Mucosa of stomach (tissue), 1 donor: ENCODE data around the gene MUS81.
A peak's percentile ranks its signal among the peaks of the same experiment; 100 is the strongest.

Source experiments
- H3K27me3 ChIP-seq: one replicate; pipeline ENCODE4 v1.7.0; 2013; ENCODE audit warnings: mild to moderate bottlenecking, low read length; ENCODE audit not compliant: control insufficient read depth, insufficient read depth
- H3K36me3 ChIP-seq: one replicate; pipeline ENCODE4 v1.7.0; 2013; ENCODE audit warnings: low read length; ENCODE audit not compliant: control insufficient read depth, insufficient read depth
- H3K4me1 ChIP-seq: one replicate; pipeline ENCODE4 v1.7.0; 2013; ENCODE audit warnings: mild to moderate bottlenecking, low read length; ENCODE audit not compliant: control insufficient read depth, insufficient read depth
- H3K4me3 ChIP-seq: one replicate; pipeline ENCODE4 v1.7.0; 2013; ENCODE audit warnings: low read length
- H3K9ac ChIP-seq: one replicate; pipeline ENCODE4 v1.7.0; 2013; ENCODE audit warnings: mild to moderate bottlenecking, low read length, moderate library complexity
- H3K9me3 ChIP-seq: one replicate; pipeline ENCODE4 v1.7.0; 2013; ENCODE audit warnings: mild to moderate bottlenecking, low read length, moderate library complexity; ENCODE audit not compliant: control insufficient read depth
- donor health status: Pancreatic carcinoma.

Gene MUS81

DNA sequence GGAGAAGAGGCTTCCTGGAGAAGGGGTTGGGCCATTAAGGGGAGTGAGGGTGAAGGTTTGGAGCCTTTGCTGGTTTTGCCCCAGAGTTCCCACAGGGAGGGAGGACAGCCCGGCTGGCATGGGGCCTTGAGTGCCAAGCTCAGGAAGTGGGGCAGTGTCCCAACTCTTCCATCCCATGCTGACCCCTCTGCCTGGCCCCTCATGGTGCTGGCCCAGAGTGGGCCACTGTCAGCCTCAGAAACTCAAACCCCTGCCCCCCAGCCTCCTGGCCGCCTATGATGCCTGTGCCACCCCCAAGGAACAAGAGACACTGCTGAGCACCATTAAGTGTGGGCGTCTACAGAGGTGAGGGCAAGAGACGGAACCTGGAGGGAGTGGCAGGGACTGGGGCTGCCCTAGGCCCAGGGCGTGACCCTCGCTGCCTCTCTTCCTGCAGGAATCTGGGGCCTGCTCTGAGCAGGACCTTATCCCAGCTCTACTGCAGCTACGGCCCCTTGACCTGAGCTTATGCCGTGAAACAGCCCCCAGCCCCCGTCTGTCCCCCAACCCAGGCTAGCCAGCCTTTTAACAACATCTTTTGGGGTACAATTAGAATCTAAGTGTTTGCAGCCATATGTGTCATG is 5.4 kb downstream of the MUS81 start:
- Histone ChIP-seq H3K9ac (no peak overlapping the region), H3K36me3 (peaks cover 20% of the 10 kb centered on the region), H3K9me3 (no peaks in the 10 kb centered on the region), H3K4me1 (peaks cover 13% of the 10 kb centered on the region), H3K4me3 (no peak overlapping the region), H3K27me3 (peaks cover 4% of the 10 kb centered on the region)

DNA sequence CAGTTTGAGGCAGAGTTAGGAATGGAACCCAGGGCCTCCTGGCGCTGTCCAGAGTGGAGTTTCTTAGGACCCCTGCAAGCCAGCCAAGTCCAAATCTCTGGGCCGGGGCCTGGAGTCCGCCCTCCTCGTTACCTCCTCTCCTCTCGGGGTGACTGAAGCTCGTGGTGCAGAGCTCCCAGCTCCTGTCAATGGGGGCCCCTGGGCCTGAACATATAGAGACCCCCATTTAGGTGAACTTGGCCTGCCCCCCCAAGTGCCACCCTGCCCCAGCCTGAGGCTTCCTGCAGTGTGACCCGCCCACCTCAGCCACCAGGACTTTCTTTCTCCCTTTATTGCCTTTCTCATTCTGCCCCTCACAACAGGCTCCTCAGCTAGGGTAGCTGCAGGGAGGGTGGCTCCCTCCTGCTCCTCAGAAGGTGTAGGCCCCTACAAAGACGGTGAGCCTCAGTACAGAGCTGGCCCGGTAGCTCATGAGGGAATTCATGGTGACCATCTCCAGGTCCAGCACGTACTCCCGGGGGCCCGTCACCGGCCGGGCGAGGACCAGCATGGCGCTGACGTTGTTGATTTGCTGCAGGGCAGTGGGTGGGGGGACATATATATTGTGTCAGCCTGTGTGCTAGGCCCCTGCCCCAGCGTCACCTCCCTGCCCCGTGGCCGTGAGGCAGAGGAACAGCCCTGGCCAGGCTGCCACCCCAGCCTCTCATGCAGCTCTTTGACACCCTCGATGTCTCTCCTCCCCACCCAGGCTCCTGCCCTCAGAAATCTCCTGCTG is 6.5 kb downstream of the MUS81 start:
- Histone ChIP-seq H3K4me1 (peaks cover 7% of the 10 kb centered on the region), H3K9ac (no peak overlapping the region), H3K36me3 (peaks cover 20% of the 10 kb centered on the region), H3K4me3 (no peak overlapping the region), H3K27me3 (peaks cover 5% of the 10 kb centered on the region), H3K9me3 (no peaks in the 10 kb centered on the region)

DNA sequence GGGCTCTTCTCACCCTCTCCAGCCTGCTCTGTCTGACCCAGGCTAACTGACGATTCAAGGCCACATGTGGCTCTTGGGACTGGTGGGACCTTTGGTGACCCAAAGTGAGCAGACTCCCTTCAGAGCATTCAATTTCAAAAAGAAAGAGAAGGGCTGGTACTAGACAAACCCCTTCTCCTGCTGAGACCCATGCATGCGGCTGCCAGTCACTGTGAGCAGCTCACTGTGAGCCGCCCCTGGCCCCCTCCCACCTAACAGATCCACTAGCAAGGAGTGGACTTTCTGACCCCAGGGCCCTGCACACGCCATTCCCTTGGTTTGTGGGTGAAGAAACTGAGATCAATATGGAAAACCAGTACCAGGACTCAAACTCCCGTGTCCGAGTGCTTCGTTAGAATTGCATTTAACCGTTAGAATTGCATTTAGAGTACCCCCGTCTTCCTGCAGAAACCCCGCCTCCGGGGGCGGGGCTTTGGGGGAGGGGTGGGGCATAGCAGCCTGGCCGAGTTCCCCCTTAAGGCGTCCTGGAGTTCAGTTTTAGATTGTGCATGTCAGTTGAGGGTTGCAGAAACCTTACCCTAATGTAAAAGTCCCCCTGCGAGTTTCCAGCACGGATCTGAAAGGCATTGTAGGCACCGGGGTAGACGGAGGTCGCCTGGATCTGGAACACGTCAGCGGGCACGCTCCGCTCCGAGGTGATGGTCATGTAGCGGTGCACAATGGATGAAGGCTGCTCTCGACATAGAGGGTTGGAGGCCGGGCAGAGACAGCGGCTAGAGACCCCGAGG is 7.2 kb downstream of the MUS81 start:
- no peak overlapping the region for H3K4me3 ChIP-seq
- no peaks in the 10 kb centered on the region for H3K4me1 ChIP-seq
- H3K9ac ChIP-seq = no peak overlapping the region
- peaks cover 5% of the 10 kb centered on the region for H3K27me3 ChIP-seq
- peaks cover 20% of the 10 kb centered on the region for H3K36me3 ChIP-seq
- no peaks in the 10 kb centered on the region for H3K9me3 ChIP-seq

DNA sequence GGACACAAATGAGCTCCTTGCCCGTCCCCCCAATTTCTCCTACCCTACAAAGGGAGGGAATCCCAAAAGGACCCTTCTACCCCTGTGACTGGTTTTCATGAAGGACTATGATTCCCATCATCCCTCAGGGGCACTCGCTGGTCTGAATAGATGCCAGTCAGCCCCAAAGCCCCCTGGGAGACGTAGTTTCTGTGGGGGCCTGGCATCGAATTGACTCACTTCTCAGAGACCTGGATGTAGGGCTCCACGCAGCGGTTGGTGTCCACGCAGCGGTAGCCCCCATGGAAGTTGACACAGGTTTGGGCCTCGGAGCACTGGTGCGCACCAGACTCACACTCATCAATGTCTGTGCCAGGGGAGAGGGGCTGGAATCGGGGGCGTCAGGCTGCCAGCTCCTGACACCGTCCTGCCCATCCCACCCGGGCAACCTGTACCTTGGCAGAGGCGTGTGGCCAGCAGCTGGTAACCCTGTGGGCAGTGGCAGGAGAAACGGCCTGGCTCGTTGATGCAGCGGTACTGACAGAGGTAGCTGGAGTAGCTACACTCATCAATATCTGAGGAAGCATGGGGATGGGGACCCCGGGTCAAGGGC is 7.9 kb downstream of the MUS81 start:
- Histone ChIP-seq H3K9ac (no peak overlapping the region), H3K36me3 (peaks cover 16% of the 10 kb centered on the region), H3K27me3 (peaks cover 5% of the 10 kb centered on the region), H3K9me3 (no peaks in the 10 kb centered on the region), H3K4me3 (no peak overlapping the region), H3K4me1 (peaks cover 4% of the 10 kb centered on the region)

DNA sequence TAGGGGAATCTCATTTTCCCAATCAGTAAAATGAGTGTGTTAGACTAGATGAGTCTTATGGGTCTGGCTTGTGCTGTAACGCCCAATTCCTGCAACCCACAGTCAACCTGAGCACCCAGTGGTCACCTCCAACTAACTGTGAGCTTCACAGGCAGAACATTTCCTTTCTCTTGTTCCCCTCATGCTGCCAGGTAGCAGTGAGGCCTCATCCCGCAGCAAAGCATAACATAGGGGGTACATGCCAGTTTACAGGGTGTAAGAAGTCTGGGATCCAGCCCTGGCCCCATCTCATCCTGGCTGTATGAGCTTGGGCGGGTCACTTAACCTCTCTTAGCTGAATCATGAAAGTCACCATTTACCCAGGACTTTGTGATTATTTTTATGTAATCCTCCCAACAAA is 8.7 kb downstream of the MUS81 start:
- H3K4me3 ChIP-seq = no peak overlapping the region
- H3K36me3 ChIP-seq = peaks cover 10% of the 10 kb centered on the region
- no peaks in the 10 kb centered on the region for H3K9me3 ChIP-seq
- peaks cover 5% of the 10 kb centered on the region for H3K27me3 ChIP-seq
- H3K9ac ChIP-seq = no peak overlapping the region
- peaks cover 8% of the 10 kb centered on the region for H3K4me1 ChIP-seq

DNA sequence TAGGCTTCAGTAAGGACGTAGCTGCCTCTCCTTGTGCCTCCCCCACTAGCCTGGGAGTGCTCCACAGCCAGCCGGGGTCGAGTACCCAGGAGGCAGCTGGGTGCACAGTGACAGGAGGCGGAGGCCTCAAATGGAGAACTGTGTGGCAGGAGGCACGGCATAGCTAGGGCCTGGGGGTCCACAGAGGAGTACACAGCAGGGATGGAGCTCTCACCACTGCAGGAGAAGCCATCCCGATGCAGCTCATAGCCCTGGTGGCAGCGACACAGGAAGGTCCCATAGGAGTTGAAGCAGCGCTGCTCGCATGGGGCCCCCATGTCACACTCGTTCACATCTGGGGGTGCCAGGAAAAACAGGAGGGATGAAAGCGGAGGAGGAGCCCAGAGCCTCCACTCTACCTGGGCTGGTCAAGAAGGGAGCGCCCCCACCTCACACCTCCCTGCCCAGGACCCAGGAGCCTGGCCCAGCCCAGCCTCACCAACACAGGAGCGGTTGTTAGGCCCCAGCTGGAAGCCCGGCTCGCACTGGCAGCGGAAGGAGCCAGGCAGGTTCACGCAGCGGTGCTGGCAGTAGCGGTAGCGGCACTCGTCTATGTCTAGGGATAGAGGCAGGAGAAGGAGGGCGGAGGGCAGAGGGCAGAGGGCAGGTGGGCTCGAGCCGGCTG is 9.5 kb downstream of the MUS81 start:
- Histone ChIP-seq H3K36me3 (peaks cover 4% of the 10 kb centered on the region), H3K4me1 (peaks cover 11% of the 10 kb centered on the region), H3K4me3 (no peak overlapping the region), H3K9me3 (no peaks in the 10 kb centered on the region), H3K27me3 (peaks cover 5% of the 10 kb centered on the region), H3K9ac (no peak overlapping the region)

DNA sequence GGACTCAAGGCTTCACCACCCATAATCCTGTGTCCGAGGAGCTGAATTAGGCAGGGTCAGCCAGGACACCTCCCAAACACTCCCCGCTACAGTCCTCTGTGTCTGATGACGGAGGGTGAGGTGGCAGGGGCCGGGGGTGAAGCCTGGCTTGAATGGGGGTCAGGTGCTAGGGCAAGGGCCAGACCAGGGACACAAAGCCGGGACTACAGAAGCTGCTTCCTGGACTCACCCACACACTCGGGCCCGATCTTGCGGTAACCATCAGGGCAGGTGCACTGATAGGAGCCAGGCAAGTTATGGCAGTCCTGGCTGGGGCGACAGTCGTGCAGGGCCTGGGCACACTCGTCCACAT is 10.1 kb downstream of the MUS81 start:
- Histone ChIP-seq H3K9me3 (no peaks in the 10 kb centered on the region), H3K9ac (no peak overlapping the region), H3K27me3 (peaks cover 5% of the 10 kb centered on the region), H3K4me3 (no peak overlapping the region), H3K36me3 (peaks cover 3% of the 10 kb centered on the region), H3K4me1 (peaks cover 11% of the 10 kb centered on the region)

DNA sequence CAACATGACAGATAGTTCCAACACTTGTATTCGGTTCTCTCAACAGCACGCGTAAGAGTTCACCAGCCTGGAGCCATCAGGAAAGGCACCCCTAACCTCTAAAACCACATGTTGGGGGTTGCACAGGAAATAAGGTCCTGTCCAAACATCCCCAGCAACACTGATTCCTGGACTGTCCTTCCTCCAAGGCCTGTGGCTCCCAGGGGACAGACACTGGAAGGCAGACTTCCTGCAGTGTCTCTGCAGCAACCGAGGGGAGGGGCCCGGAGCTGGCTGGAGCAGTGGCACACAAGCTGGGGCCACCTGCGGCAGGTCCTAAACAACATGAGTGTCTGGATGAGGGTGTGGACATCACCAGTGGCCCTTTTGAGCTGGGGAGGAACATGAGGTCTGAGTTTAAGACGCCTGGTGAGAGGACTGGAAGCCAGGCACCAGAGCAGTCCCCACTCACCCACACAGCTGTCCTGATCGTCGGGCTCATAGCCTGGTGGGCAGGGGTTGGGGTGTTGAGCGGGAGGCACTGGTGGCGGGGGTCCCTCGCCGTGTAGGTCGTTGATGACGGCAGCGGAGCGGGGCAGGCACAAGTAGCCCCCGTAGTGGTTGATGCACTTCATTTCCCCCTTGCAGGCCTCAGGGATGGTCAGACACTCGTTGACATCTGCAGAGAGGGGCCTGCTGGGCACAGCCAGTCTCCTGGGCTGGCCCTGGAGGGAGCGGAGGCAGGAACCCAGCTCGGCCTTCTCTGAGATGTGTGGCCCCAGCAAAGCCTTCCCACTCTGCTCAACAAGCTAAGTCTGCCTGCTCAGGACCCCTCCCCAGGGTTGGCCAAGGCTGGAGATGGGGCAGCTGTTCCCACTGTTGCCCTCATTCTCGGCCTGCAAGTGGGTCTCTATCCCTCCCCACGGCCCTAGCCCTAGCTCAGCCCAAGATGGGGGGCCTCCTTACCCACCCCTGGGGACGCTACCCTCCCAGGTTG is 10.8 kb downstream of the MUS81 start:
- H3K36me3 ChIP-seq = no peaks in the 10 kb centered on the region
- H3K9ac ChIP-seq = peak overlapping the region; percentile 39
- peaks cover 11% of the 10 kb centered on the region for H3K4me1 ChIP-seq
- no peak overlapping the region for H3K4me3 ChIP-seq
- no peaks in the 10 kb centered on the region for H3K9me3 ChIP-seq
- H3K27me3 ChIP-seq = peaks cover 5% of the 10 kb centered on the region

DNA sequence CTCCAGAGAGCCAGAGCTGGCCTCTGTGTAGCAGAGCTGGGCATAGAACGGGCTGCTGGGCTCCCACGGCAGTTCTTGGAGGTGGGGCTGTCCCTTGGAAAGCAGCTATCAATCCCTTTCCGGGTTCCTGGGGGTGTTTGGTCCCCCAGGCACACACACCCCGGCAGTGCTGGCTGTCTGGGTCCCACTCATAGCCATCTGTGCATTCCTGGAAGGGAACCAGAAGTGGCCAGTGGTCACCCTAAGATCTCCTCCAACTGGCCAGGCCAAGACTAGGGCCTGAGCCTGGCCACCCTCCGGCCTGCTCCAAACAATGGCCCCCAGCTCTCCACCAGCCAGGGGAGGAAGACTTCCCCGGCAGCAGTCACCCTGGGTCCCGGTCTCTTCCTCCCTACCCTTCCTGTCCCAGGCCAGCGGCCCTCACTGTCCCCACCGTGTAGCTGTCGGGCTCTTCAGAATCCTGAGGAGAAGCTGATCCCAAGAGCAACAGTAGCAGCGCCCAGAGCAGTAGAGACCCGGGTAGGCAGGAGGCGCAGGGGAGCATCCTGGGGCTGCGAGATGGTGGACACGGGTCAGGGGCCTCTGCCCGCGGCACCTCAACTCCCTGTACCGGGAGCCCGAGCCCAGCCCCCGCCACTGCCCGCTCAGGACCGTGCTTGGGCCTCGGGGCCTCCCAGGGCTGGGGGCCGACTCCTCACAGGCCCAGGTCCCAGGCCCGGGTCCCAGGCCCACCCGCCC is 11.7 kb downstream of the MUS81 start:
- peak overlapping the region; percentile 39 for H3K9ac ChIP-seq
- H3K27me3 ChIP-seq = peaks cover 5% of the 10 kb centered on the region
- no peak overlapping the region for H3K4me3 ChIP-seq
- H3K9me3 ChIP-seq = no peaks in the 10 kb centered on the region
- peaks cover 11% of the 10 kb centered on the region for H3K4me1 ChIP-seq
- no peaks in the 10 kb centered on the region for H3K36me3 ChIP-seq

DNA sequence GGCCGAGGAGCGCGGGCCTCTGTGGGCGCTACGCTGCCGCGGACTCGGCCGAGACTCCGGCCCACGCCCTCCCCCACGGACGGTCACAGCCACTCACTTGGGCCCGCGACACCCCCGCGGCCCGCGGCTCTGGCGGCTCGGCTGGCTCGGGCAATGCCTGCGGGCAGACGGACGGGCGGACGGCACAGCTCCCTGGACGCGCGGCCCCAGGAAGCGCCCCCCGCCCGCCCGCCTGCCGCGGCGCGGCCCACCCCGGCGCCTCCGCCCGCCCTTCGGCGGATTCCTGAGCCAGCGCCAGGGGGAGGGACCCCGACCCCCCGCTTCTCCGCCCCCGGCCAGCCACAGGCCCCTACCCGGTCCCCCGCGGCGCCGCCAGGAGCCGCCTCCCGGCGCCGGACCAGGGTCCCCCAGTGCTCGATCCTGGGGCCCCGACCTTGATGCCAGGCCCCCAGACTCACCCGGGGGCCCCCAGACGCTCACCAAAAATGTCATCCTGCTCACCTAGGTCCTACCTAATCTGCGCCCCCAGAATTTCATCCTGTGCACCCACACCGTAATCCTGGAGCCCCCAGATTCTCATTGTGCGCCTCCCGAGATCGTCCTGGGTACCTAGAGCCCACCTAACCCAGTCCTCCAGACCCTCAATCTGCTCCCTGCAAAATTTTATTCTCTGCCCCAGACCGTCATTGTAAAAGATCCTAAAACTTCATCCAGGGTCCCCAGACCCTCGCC is 12.5 kb downstream of the MUS81 start, which contains the start of gene EFEMP2:
Gene EFEMP2, minus strand, starts transcription at position 215 of the 732 bp plus-strand sequence. CDS start 446 bp downstream, outside the sequence.
- Histone ChIP-seq H3K4me3 (peak within 1 kb of the TSS; percentile 26), H3K9me3 (no peaks in the 10 kb centered on the region), H3K36me3 (no peaks in the 10 kb centered on the region), H3K27me3 (peaks cover 5% of the 10 kb centered on the region), H3K4me1 (peaks cover 11% of the 10 kb centered on the region), H3K9ac (peak within 1 kb of the TSS; percentile 65)
